ENCODE results near the gene MUC2.

The MUC2 gene

DNA sequence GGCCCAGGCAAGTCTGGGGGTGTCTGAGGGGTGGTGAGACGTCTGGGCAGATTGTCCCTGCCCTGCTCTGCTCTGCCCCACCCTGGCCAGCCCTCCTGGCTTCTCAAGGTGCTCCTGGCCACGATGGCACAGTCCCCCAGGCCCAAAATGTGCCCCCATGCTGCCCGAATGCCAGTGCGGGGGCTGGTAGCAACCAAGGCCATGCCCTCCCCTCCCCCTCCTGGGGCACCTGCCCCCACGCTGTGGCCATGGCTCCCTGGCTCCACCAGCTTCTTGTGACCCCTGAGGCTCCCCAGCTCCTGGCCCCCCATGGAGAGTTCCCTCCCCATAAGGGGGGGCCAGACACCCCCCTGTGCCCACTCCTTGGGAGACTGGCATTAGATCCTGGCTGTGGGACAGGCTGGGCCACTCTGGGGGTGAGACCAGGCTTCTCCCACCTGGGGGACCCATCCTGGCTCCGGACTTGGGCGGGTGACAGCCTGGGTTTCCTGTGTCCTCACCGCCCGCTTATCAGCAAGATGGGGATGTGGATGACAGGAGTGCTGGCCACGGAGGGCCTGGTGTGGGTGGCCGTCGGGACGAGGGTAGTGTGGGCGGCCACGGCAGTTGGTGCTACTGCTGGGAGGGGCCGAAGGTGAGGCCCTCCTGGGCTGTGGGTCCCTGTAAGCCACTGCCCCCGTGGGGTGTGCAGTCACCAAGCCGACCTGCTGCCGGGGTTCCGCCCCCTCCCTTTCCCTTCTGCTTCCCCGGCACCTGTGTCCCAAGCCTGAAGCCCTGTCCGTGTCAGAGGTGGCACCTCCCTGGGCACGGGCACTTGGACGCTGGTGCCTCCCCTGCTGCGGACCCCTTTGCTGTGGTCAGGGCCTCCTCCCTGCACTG, 22.3 kb upstream of the MUC2 start:
- DNase-seq, result no peak

DNA sequence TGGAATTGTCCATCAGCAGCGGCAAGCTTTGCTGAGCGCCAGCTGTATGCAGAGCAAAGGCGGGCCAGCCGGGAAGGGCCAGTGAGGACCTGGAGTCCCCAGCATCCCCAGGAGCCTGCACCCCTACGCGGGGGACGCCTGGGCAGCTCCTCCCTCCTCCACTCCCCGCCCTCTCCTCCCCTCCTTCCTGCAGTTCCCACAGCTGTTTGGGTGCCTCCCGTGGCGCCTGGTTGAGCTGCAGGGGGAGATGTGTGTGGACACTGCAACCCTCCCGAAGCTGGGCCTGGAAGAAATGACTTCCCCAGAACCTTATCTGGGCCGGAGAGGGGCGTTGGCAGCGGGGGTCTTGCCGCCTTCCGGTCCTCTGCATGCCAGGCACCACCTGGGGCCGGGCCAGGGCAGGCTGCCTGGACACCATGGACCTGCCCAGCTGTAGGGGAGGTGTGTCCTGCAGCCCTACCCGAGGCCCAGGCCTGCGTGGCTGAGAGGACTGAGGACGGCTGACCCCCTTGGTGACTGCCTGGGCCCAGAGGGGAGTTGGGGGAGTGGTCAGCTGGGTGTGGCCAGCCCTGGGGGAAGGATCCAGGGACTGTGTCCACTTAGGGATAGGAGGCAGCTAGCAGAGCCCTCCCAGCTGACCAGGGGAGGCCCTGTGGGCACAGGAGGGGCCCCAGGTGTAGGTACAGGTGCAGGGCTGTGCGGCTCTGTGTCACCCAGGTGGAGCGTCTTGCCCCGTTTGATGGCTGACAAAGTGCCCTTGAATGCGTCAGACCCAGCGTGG, 21.4 kb upstream of the MUC2 start:
- DNase-seq, result no peak

DNA sequence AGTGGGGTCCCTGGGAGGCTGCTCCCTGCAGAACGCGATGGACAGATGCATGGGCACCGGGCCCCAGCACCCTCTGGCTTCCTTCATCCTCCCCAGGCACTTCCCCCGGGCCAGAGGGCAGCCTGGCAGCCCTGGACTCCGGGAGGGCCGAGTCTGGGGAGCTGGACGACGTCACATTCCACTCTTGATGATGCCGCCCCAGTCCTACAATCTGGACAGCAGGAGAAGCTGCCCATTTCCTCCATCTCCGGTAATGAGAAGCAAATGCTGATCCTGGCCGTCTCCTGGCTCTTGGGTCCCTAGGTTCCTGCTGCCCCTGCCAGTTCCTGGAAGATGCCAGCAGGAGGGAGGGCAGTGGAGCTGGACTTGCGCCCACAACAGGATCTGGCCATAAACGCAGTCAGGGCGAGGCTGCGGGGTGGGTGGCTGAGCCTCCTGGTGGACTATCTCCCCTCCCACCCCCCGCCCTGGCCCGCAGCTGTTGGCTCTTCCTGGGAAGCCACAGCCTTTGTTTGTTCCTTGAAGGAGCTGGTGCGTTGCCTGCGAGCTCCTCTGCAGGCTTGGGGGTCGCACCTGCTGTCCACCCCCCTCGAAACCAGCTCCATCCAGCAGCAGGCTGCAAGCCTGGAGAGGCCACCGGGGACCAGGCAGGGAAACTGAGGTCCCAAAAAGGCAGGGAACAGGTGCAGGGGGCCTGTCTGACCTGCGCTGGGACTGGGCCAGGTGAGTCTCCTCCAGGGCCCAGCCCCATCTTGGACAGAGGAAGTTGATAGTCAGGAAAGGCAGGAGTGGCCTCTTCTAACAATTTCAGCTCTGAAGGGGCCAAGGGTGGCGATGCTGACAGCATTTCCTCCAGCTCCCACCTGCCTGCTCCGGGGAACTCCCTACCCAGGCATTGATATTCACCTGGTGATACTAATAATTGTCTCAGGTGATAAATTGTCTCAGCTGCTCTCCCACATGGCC, 20.2 kb upstream of the MUC2 start:
- DNase-seq, result no peak

DNA sequence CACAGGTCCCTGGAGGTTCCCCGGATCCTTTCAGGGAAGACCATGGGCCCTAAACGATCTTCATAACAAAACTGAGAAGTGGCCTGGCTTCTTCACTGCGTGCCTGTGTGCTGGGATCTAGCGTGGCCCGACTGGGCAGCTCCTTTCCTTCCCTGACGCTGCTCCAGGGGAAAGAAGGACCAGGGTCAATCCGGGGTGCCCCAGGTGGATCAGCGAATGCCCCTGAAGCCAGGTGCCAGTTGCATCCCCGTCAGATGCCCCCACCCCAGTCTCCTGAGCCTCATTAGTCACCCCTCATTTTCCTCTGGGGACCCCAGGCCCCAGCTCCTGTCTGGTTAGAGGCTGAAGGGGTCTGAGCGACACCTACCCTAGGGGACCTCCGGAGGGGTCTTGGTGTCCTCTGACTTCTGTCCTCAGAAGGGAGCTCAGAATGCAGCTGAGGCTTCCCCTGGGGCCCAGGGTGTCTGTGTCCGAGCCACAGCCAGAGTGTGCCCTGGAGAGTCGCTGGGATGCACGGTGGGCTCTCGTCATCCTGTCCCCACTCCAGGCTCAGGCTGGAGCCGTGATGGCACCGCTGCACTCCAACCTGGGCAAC, 19.5 kb upstream of the MUC2 start:
- no peak for DNase-seq

DNA sequence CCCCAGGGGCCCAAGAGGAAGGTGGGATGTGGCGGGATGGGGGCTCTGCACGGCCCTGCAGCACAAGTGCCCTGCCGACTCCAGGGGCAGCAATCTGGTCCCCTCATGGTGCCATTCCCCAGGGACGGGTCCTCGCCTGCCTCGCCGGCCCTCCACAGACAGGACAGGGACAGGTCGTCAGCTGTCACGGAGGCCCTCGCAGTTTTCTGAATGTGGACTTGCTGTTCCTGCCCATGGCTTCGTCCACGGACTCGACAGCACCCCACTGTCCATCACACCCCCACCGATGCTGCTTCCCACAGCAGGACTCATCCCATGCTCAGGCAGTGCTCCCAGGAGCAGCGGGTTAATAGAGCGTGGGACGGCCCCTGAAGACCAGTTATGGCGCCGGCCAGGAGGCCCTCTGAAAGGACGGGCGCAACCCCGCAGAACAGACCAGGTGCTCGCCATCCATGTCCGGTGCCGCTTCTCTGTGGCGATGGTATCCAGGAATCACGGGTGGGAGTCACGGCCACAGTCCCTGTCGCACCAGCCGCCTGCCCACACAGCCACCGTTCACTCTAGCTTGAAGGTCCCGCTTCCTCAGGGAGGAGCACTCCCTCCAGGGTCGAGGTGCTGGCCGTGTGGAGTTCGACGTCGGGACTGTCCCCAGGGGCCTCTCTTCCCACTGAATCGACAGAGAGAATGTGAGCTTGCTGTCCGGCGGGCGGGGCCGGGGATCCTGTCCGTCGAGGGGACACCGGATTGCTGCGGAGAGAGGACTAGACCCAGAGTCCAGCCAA, 18.5 kb upstream of the MUC2 start:
- DNase-seq, result no peak

DNA sequence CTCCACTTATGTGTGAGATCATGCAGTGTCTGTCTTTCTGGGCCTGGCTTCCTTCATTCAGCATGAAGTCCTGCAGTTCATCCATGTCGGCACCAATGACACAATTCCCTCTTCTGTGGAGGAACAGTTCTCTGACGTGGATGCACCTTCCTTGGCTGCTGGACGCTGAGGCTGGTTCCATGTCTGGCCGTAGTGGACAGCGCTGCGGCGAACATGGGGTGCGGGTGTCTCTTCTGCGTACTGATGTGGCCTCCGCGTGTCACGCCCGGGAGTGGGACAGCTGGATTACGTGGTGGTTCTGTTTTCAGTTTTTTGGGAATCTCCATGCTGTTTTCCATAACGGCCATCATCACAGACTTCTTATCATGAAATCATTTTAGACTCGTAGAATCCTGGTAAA, 16.9 kb upstream of the MUC2 start:
- DNase-seq, result no peak

DNA sequence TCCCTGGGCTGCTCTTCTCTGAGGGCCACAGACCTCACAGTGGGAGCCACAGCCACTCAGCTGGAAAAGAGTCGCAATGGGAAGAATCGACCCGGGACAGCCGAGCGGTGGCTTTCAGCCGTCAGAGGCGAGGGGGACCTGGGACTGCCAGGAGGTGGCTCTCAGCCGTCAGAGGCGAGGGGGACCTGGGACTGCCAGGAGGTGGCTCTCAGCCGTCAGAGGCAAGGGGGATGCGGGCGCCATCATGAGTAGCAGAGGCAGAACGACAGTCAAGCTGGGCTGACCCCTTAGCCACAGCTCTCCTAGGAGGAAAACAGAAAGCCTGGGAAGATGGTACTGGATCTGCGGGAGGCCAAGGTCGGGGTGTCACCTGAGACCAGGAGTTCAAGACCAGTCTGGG, 14.9 kb upstream of the MUC2 start:
- no peak for DNase-seq

DNA sequence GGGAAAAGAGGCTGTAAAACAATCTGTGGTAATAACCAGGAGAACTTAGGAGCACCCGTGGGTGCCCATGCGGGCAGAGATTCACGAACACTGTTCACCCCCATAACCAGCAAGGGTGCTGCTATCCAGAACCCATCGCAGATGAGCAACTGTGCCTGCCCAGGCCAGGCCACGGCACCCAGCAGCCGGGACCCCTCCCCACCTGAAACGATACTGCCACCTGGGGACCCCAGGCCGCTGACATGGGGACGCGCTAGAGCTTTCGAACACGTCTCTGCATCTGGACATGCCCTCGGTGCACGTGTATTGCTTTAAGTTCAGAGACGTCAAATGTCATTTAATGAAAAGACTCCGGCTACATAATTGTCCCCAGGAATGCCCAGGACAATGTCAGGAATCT, 14.3 kb upstream of the MUC2 start:
- DNase-seq, result no peak

DNA sequence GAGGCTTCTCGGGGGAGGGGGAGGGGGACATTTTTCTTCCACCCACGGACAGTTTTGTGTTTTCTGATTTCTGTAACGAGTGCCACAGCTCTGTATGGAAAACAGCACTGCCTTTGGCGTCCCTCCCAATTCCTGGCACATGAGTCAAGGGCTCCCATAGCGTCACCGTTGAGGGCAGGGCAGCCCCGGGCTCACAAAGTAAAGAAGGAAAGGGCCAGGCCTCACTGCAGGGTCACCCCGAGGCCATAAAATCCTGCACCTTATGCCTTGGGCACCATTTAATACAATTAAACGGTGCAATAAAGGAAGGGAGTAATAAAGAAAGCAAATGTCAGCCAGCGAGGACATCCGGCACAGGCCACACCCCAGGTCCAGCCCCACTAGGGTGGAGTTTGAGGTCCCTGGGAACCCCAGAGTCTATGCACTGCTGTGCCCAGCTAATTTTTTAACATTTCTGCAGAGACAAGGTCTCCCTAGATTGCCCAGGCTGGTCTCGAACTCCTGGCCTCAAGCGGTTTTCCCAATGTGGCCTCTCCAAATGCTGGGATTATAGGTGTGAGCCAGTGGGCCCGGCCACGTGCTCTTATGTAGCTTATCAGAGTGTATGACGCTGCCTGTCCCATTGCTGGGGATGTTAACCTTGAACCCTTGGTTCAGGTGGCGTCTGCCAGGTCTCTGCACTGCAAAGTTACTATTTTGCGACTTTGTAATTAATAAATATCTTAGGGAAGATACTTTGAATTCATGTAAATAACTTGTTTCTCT, 13.6 kb upstream of the MUC2 start:
- no peak for DNase-seq

DNA sequence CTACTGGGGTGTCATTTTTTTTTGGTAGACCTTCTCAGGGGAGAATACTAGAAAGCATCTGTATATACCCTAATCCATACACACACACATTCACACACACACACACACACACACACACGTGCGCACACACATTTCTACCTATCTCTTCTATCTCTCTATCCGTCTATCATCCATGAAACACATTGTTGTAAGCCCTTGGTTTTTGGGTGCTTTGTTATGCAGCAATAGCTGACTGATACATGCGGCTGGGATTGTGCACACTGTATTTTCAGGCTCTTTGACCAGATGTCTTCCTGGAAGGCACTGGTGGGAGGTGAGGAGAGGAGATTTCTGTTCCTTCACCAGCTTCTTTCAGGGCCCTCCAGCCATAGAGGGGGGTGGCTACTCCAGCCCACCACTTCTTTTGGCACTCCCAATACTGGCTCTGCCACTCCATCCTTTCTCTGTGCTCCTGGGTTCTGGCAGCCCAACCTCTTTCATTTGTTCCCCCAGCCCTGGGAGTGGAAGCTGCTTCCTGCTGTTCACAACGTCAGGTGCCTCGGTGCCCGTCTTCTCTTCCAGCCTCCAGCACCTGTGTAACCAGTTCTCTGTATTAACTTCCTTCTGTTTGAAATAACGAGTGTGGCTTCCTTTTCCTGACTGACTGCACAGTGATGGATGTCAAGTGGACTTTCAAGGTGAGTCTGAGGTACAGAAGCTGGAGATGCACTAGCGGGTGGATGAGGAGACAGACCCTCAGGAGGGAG, 12.4 kb upstream of the MUC2 start:
- no peak for DNase-seq

DNA sequence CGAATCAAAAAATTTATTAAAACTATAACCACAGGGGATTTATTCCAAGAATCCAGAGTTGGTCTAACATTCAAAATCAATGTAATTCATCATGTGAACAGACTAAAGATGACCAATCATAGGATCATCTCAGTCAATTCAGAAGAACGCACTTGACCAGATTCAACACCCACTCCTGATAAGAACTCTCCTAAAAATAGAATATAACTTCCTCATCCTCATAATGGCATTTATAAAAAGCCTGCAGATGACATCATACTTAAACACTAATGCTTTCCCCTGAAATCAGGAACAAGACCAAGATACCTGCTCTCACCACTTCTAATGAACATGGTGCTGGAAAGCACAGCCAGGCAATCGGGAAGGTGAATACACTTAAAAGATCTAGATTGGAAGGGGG, 10.5 kb upstream of the MUC2 start:
- DNase-seq, result no peak

DNA sequence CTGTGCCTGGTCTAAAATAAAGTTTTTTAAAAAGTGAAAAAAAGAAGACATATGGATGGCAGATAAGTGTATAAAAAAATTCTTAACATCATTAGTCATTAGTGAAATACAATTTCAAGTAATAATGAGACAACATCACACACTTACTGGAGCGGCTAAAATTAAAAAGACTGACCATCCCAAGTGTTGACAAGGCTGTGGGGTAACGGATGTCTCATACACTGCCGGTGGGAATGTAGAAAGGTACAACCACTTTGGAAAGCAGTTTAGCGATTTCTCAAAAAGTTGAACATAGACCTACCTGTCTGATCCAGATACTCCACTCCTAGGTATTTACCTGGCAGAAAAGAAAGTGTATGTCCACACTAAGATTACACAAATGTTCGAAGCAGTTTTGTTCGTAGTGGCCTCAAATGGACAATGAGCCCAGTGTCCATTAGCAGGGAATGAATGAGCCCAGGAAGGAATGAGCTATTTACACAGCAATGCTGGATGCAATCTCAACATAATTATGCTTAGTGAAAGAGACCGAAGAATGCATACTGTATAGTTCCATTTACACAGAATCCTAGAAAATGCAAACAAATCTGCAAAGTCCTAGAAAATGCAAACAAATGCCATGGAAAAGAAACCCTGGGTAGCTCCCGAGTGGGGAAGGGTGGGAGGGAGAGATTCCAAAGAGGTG, 6.7 kb upstream of the MUC2 start:
- no peak for DNase-seq

DNA sequence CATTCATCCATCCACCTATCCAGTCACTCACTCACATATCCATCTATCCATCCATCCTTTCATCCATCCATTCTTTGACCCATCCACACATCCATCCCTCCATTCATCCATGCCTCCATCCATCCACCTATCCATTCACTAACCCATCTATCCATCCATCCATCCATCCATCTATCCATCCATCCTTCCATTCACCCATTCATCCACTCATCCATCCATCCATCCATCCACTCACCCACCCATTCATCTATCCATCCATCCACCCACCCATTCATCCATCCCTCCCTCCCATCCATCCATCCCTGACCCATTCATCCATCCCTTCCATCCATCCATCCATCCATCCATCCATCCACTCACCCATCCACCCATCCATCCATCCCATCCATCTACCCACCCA, 4.9 kb upstream of the MUC2 start:
- no peak for DNase-seq

DNA sequence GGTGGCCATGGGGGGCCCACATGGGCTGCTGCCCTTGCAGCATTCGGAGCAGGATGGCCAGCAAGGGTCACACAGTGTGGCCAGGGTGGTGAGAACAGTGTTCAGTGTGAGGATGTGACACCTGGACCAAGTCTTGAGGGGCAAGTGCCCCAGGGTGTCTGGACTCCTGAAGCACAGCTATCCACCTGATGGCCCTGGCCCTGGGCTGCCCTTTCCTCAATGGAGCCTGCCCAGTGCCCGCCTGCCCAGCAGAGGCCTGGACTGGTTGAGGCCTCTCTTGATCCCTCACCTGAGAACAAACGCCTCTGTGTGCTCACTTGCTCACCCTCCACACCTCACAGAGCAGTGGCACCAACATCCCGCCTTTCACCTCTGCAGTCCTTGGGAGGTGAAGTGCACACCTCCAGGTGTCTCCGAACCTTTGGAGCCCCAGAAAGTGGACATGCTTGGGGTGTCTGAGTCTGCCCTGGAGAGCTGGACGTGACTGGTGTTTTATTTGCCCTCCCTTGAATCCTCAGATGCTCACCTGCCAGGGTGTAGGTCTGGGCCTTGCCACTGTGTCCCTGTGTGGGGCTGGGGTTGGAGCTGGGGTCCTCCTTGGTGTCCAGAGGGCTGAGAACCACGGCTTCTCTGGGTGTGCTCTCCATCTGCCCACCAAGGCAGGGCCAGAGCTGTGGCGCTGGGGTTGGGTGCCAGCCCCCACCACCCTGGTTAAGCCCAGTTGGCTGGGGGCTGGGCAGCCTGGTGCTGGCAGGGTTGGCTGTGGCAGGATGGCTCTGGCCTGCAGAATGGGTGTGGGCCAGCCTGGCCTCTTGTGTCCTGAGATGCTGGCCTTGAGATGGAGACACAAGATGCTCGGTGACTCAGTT, 3.8 kb upstream of the MUC2 start:
- DNase-seq, result no peak

DNA sequence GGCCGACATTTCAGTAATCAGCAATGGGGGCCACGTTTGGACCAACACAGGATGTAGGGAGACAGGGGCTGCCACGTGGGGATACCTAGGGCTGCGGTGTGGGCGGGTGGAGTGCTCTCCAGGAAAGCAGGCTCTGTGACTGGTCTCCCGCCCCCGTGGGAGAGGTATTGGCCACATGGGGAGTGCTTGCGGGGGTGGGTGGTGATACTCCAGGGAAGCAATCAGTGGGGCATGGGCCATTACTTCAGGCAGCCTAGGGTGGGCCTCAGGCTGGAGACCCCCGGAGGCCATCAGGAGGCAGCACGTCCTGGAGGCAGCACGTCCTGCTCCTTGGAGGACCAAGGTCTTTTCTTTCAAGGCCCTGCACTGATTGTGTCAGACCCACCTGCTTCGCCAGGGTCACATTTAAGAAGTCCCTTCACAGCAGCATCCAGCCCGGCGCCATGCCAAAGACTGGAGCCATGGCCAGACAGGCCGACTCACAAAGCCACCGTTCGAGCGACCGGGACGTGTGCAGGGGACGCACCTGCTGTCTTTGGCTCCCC, 3.0 kb upstream of the MUC2 start:
- no peak for DNase-seq

DNA sequence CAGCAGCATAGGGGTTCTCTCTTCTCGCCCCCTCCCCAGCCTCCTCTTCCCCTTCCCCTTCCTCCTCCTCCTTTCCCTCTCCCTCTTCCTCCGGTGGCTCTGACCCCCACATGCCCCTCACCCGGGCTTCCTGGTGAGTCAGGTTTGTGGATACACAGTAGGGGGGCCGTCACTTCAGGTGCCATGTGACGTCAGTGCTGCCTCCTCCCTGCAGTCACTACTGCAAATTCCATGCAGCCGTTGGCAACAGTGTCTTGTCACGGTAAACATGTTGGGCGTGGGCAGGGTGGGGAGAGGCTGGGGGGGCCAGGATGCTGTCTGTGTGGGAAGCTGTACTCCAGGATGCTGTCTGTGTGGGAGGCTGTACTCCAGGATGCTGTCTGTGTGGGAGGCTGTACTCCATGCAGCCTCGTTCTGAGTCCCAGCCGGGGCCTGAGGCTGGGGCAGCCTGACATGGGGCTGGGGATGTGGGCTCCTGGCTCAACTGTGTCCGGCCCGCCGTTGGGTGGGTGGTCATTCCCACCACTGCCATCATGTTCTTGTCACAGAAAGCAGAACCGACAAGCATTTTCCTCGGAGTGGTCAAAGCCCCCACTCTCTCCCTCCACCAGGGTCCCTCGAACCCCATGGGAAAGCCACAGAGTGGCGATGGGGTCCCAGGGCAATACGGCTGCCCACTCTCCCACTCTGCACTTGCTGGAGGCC, 2.4 kb upstream of the MUC2 start:
- DNase-seq, result no peak

DNA sequence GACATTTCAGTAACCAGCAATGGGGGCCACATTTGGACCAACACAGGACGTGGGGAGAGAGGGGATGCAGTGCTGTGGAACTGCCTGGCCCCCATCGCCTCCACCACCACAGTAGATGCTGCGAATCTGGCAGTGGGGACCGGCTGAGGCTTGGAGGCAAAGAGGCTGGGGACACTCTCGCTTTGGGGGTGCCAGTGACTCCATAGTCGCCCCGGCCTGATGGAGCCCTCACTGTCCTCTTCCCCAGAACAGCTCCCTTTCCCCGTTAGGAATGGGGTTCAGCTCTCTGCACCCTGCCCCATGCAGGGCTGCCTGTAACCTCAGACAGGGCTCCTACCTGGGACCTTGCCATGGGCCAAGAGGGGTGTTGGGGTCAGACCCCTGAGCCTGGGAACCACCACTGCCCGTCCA, 1.8 kb upstream of the MUC2 start:
- DNase-seq, result no peak

DNA sequence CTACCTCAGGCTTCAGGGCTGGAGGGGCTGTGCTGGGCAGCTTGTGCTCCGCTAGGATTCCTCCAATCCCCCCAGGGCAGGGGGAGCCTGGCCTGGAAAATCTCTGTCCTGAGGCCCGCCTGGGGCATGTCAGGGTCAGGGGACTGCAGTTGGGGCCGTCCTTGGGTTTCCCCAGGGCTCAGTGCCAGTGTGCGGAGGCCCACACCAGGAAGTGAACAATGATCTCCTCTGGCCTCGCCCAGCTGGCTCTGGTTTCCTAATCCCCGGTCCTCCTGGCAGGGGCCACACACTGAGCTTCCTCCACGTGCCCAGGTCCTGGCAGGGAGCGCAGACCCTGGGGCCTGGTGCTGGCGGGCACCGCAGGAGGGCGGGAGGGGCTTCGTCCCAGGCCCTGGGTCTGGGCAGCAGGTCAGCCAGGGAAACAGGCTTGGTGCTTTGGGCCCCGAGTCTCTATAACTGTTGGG, 1.4 kb upstream of the MUC2 start:
- no peak for DNase-seq
